Measurements from ENCODE around the gene HELB.
A peak's percentile ranks its signal among the peaks of the same experiment; 100 is the strongest.

Gene HELB

GRCh38 chr12:66301944-66302826 lies at the start of gene HELB:
Gene HELB (plus strand): TSS chr12:66302493. CDS start chr12:66302604, 111 bp downstream.
- DNase-seq (ENCODE audit: low read depth in 2 of 2), result peak; percentile 95 to 96

GRCh38 chr12:66252771-66253170 lies 49.5 kb upstream of the HELB start:
- no peak for DNase-seq (ENCODE audit: low read depth in 2 of 2)

- no peak for DNase-seq (ENCODE audit: low read depth in 2 of 2)
These were observed 46.6 kb upstream of the HELB start for GRCh38 chr12:66255737-66256136.

GRCh38 chr12:66258011-66258410 lies 44.3 kb upstream of the HELB start:
- no peak for DNase-seq (ENCODE audit: low read depth in 2 of 2)

- DNase-seq (ENCODE audit: low read depth in 2 of 2), result no peak
These were observed 39.6 kb upstream of the HELB start for GRCh38 chr12:66262737-66263136.

GRCh38 chr12:66268562-66268961 lies 33.7 kb upstream of the HELB start:
- no peak for DNase-seq (ENCODE audit: low read depth in 2 of 2)

GRCh38 chr12:66269142-66269541 lies 33.2 kb upstream of the HELB start:
- DNase-seq (ENCODE audit: low read depth in 2 of 2), result no peak

- DNase-seq (ENCODE audit: low read depth in 2 of 2), result no peak
These were observed 32.4 kb upstream of the HELB start for GRCh38 chr12:66269757-66270383.

GRCh38 chr12:66270613-66271012 lies 31.7 kb upstream of the HELB start:
- DNase-seq (ENCODE audit: low read depth in 2 of 2), result no peak

- DNase-seq (ENCODE audit: low read depth in 2 of 2), result no peak
These were observed 29.6 kb upstream of the HELB start for GRCh38 chr12:66272650-66273049.

GRCh38 chr12:66273147-66273546 lies 29.1 kb upstream of the HELB start:
- no peak for DNase-seq (ENCODE audit: low read depth in 2 of 2)

- DNase-seq (ENCODE audit: low read depth in 2 of 2), result no peak
These were observed 27.3 kb upstream of the HELB start for GRCh38 chr12:66275040-66275439.

- no peak for DNase-seq (ENCODE audit: low read depth in 2 of 2)
These were observed 23.1 kb upstream of the HELB start for GRCh38 chr12:66279123-66279712.

GRCh38 chr12:66280561-66280960 lies 21.7 kb upstream of the HELB start:
- no peak for DNase-seq (ENCODE audit: low read depth in 2 of 2)

- DNase-seq (ENCODE audit: low read depth in 2 of 2), result no peak
These were observed 20.0 kb upstream of the HELB start for GRCh38 chr12:66282244-66282643.

- no peak for DNase-seq (ENCODE audit: low read depth in 2 of 2)
These were observed 15.0 kb upstream of the HELB start for GRCh38 chr12:66287275-66287674.

GRCh38 chr12:66288121-66288520 lies 14.2 kb upstream of the HELB start:
- peak in 1 of 2 donors; percentile 33 for DNase-seq (ENCODE audit: low read depth in 2 of 2)

- no peak for DNase-seq (ENCODE audit: low read depth in 2 of 2)
These were observed 12.8 kb upstream of the HELB start for GRCh38 chr12:66289485-66289884.

- no peak for DNase-seq (ENCODE audit: low read depth in 2 of 2)
These were observed 11.5 kb upstream of the HELB start for GRCh38 chr12:66290716-66291200.

- no peak for DNase-seq (ENCODE audit: low read depth in 2 of 2)
These were observed 6.1 kb upstream of the HELB start for GRCh38 chr12:66296176-66296683.

GRCh38 chr12:66297080-66297479 lies 5.2 kb upstream of the HELB start:
- no peak for DNase-seq (ENCODE audit: low read depth in 2 of 2)

- DNase-seq (ENCODE audit: low read depth in 2 of 2), result no peak
These were observed 4.4 kb upstream of the HELB start for GRCh38 chr12:66297923-66298322.

GRCh38 chr12:66302827-66303169 lies 505 bp downstream of the HELB start:
- no peak for DNase-seq (ENCODE audit: low read depth in 2 of 2)

Data from activated CD8-positive, alpha-beta memory T cell treated with anti-CD3 and anti-CD28 coated beads for 4 hours (primary cell).